HEK293 (cell line): Measurements from ENCODE around the gene LINC00632.
A peak's percentile ranks its signal among the peaks of the same experiment; 100 is the strongest.

ENCODE experiments used
- CTCF ChIA-PET: fragments of 350-600 bp; formaldehyde crosslinking; extraction: SDS; loops from one replicate; lab custom pipeline; 2021; ENCODE audit warnings: antibody characterized with exemption; lab: Yijun Ruan, JAX
- POLR2A ChIA-PET: fragments of 300-600 bp; formaldehyde crosslinking; extraction: SDS; loops from one replicate; lab custom pipeline; 2020; ENCODE audit warnings: antibody characterized with exemption, inconsistent platforms; lab: Yijun Ruan, JAX
- H3K27ac ChIP-seq: fragments of 200-500 bp; sonication (Bioruptor generic); 2 replicates; pipeline ENCODE4 v1.5.1; 2014; ENCODE audit warnings: low read depth, low read length, control low read depth, inconsistent platforms; ENCODE audit errors: extremely low read depth
- H3K36me3 ChIP-seq, 2 experiments: fragments of 200-500 bp in 1 of 2; sonication (Bioruptor generic) in 1 of 2; 1 replicate in 1 of 2; 2 replicates in 1 of 2; pipeline ENCODE4 v1.5.1; 2014 to 2017; ENCODE audit warnings: inconsistent platforms in 2 of 2, low read length in 2 of 2; ENCODE audit not compliant: control insufficient read depth in 2 of 2, insufficient read depth in 1 of 2
- H3K4me1 ChIP-seq: fragments of 200-500 bp; sonication (Bioruptor generic); 2 replicates; pipeline ENCODE4 v1.5.1; 2014; ENCODE audit warnings: mild to moderate bottlenecking, low read length, inconsistent platforms; ENCODE audit not compliant: control insufficient read depth, insufficient read depth
- H3K4me3 ChIP-seq: 2 replicates; pipeline ENCODE4 v1.5.1; 2011; ENCODE audit warnings: low read depth, mild to moderate bottlenecking, control low read depth, low read length, moderate library complexity
- H3K9me3 ChIP-seq: fragments of 200-500 bp; sonication (Bioruptor generic); 2 replicates; pipeline ENCODE4 v1.5.1; 2014; ENCODE audit warnings: low read depth, low read length, inconsistent platforms; ENCODE audit not compliant: control insufficient read depth, insufficient read depth
- SCRT1 ChIP-seq: fragments of 450-650 bp; formaldehyde crosslinking; IDR thresholded peaks from 2 replicates; pipeline ENCODE4 v1.5.1; 2016; ENCODE audit warnings: missing biosample characterization, missing genetic modification characterization, borderline replicate concordance
- ZNF112 ChIP-seq: fragments of 450-650 bp; formaldehyde crosslinking; IDR thresholded peaks from 2 replicates; pipeline ENCODE4 v1.5.0; 2017; ENCODE audit warnings: missing biosample characterization, missing genetic modification characterization
- ZNF140 ChIP-seq: fragments of 450-650 bp; formaldehyde crosslinking; IDR thresholded peaks from 2 replicates; pipeline ENCODE4 v1.5.1; 2016; ENCODE audit warnings: missing biosample characterization, missing genetic modification characterization
- ZNF341 ChIP-seq: fragments of 450-650 bp; formaldehyde crosslinking; IDR thresholded peaks from 2 replicates; pipeline ENCODE4; 2016; ENCODE audit warnings: low read depth, missing biosample characterization, missing genetic modification characterization
- ZNF514 ChIP-seq: fragments of 450-650 bp; formaldehyde crosslinking; IDR thresholded peaks from 2 replicates; pipeline ENCODE4 v1.5.1; 2016; ENCODE audit warnings: missing biosample characterization, missing genetic modification characterization
- ZNF548 ChIP-seq: fragments of 450-650 bp; formaldehyde crosslinking; IDR thresholded peaks from 2 replicates; pipeline ENCODE4 v1.5.1; 2016; ENCODE audit warnings: missing biosample characterization, missing genetic modification characterization
- ZNF654 ChIP-seq: fragments of 450-650 bp; formaldehyde crosslinking; IDR thresholded peaks from 2 replicates; pipeline ENCODE4 v1.5.1; 2016; ENCODE audit warnings: low read depth, missing biosample characterization, missing genetic modification characterization
- ZNF768 ChIP-seq: fragments of 450-650 bp; formaldehyde crosslinking; IDR thresholded peaks from 2 replicates; pipeline ENCODE4 v1.5.1; 2018; ENCODE audit warnings: missing biosample characterization, mild to moderate bottlenecking, missing genetic modification characterization
- ZNF791 ChIP-seq: fragments of 450-650 bp; formaldehyde crosslinking; IDR thresholded peaks from 2 replicates; pipeline ENCODE4 v1.5.1; 2016; ENCODE audit warnings: missing biosample characterization, missing genetic modification characterization
- ZNF843 ChIP-seq: fragments of 450-650 bp; formaldehyde crosslinking; IDR thresholded peaks from 2 replicates; pipeline ENCODE4 v1.5.1; 2016; ENCODE audit warnings: missing biosample characterization, missing genetic modification characterization
- ZSCAN30 ChIP-seq: fragments of 450-650 bp; IDR thresholded peaks from 2 replicates; pipeline ENCODE4 v1.5.1; 2018; ENCODE audit warnings: missing biosample characterization, mild to moderate bottlenecking, missing genetic modification characterization, moderate library complexity
- TF ChIP-seq, protein P1 (sequence below): fragments of 450-650 bp; formaldehyde crosslinking; IDR thresholded peaks from 2 replicates; pipeline ENCODE4 v1.5.1; 2016; ENCODE audit warnings: missing biosample characterization, missing genetic modification characterization
- TF ChIP-seq, protein P2 (sequence below): fragments of 450-650 bp; formaldehyde crosslinking; IDR thresholded peaks from 2 replicates; pipeline ENCODE4 v1.5.1; 2016; ENCODE audit warnings: missing biosample characterization, missing genetic modification characterization
- TF ChIP-seq, protein P3 (sequence below): fragments of 450-650 bp; formaldehyde crosslinking; IDR thresholded peaks from 2 replicates; pipeline ENCODE4 v1.5.1; 2016; ENCODE audit warnings: missing biosample characterization, missing genetic modification characterization
- TF ChIP-seq, protein P4 (sequence below): fragments of 450-650 bp; formaldehyde crosslinking; IDR thresholded peaks from 2 replicates; pipeline ENCODE4 v1.5.1; 2017; ENCODE audit warnings: missing biosample characterization, missing genetic modification characterization

LINC00632 gene

DNA sequence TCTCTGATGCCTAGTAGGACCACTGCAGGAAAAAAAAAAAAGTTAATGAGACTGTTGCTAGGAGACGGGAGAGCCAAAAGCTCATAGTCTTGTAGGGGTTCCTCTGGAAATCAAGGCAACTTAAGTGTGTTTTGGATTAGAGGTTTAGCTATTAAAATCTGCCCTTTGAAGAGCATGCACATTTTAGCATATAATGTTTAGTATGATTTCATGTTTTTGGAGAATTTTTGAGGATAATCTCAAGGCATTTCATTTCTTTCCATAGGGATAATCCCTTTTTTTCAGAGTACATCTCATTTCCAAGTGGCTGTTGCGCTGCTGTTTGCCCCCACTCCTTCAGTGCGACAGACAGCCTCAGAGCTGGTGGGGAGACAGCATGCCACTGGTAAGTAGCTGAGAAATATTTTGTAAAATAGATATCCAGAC is at the start of gene LINC00632:
LINC00632 (plus strand) TSS at position 339 of the 426 bp plus-strand sequence.
- CTCF ChIA-PET, result interaction anchor here (0.7 to 2.0 kb wide), 4 partner anchors 8 to 21 kb away, joined by 3 to 9 read pairs (median 4); no protein-coding TSS in a partner anchor
- TF ChIP-seq, protein P1, sequence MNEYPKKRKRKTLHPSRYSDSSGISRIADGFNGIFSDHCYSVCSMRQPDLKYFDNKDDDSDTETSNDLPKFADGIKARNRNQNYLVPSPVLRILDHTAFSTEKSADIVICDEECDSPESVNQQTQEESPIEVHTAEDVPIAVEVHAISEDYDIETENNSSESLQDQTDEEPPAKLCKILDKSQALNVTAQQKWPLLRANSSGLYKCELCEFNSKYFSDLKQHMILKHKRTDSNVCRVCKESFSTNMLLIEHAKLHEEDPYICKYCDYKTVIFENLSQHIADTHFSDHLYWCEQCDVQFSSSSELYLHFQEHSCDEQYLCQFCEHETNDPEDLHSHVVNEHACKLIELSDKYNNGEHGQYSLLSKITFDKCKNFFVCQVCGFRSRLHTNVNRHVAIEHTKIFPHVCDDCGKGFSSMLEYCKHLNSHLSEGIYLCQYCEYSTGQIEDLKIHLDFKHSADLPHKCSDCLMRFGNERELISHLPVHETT (tag by site-specific recombination), result no peak
- peak; percentile 33; the same call in 1 of the 2 replicates for TF ChIP-seq ZNF341 (tag by site-specific recombination)
- TF ChIP-seq ZSCAN30, result no peak
- TF ChIP-seq, protein P2, sequence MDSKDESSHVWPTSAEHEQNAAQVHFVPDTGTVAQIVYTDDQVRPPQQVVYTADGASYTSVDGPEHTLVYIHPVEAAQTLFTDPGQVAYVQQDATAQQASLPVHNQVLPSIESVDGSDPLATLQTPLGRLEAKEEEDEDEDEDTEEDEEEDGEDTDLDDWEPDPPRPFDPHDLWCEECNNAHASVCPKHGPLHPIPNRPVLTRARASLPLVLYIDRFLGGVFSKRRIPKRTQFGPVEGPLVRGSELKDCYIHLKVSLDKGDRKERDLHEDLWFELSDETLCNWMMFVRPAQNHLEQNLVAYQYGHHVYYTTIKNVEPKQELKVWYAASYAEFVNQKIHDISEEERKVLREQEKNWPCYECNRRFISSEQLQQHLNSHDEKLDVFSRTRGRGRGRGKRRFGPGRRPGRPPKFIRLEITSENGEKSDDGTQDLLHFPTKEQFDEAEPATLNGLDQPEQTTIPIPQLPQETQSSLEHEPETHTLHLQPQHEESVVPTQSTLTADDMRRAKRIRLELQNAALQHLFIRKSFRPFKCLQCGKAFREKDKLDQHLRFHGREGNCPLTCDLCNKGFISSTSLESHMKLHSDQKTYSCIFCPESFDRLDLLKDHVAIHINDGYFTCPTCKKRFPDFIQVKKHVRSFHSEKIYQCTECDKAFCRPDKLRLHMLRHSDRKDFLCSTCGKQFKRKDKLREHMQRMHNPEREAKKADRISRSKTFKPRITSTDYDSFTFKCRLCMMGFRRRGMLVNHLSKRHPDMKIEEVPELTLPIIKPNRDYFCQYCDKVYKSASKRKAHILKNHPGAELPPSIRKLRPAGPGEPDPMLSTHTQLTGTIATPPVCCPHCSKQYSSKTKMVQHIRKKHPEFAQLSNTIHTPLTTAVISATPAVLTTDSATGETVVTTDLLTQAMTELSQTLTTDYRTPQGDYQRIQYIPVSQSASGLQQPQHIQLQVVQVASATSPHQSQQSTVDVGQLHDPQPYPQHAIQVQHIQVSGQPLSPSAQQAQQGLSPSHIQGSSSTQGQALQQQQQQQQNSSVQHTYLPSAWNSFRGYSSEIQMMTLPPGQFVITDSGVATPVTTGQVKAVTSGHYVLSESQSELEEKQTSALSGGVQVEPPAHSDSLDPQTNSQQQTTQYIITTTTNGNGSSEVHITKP (tag by site-specific recombination), result peak; percentile 98
- Histone ChIP-seq H3K4me3 (no peak within 1 kb of the TSS), H3K4me1 (peaks cover 2% of the 10 kb centered on the region), H3K27ac (no peak within 1 kb of the TSS), H3K9me3 (no peaks in the 10 kb centered on the region), H3K36me3 (peaks cover 0 to 11% of the 10 kb centered on the region in 2 experiments; a peak in 1 of 3 replicates)
- POLR2A ChIA-PET, result no interaction called here

DNA sequence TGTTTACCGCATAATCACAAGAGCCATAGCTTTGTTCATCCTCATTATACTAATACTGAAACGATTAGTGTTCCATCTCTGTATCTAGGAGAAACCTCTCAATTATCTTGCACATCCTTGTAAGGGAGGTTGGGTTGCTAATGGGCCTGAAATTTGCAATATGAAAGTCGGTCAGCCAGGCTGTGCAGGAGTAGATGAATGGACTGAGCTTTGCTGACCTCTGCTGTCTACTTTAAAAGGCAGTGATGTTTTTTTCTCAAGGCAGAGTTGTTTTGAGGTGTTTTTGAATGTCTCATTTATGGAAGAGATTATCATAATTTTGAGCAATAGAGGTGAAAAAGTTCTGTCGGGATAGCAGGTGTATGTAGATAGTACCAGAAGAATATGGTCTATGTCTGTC is 47.9 kb upstream of the LINC00632 start:
- H3K27ac ChIP-seq, result no peak overlapping the region
- TF ChIP-seq, protein P3, sequence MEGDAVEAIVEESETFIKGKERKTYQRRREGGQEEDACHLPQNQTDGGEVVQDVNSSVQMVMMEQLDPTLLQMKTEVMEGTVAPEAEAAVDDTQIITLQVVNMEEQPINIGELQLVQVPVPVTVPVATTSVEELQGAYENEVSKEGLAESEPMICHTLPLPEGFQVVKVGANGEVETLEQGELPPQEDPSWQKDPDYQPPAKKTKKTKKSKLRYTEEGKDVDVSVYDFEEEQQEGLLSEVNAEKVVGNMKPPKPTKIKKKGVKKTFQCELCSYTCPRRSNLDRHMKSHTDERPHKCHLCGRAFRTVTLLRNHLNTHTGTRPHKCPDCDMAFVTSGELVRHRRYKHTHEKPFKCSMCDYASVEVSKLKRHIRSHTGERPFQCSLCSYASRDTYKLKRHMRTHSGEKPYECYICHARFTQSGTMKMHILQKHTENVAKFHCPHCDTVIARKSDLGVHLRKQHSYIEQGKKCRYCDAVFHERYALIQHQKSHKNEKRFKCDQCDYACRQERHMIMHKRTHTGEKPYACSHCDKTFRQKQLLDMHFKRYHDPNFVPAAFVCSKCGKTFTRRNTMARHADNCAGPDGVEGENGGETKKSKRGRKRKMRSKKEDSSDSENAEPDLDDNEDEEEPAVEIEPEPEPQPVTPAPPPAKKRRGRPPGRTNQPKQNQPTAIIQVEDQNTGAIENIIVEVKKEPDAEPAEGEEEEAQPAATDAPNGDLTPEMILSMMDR (tag by site-specific recombination), result 0 out of 2 replicates have a peak, but pooled peaks have one; percentile 18
- TF ChIP-seq ZNF654 (peak; percentile 42), ZNF768 (no peak)
- no peak overlapping the region for H3K4me3 ChIP-seq
- no peaks in the 10 kb centered on the region for H3K9me3 ChIP-seq
- ChIA-PET POLR2A (no interaction called here), CTCF (interaction anchor here (0.5 to 1.9 kb wide), 10 partner anchors 84 to 627 kb away, joined by 3 to 7 read pairs (median 4); no protein-coding TSS in a partner anchor)
- no peaks in the 10 kb centered on the region for H3K36me3 ChIP-seq
- H3K4me1 ChIP-seq, result no peaks in the 10 kb centered on the region

DNA sequence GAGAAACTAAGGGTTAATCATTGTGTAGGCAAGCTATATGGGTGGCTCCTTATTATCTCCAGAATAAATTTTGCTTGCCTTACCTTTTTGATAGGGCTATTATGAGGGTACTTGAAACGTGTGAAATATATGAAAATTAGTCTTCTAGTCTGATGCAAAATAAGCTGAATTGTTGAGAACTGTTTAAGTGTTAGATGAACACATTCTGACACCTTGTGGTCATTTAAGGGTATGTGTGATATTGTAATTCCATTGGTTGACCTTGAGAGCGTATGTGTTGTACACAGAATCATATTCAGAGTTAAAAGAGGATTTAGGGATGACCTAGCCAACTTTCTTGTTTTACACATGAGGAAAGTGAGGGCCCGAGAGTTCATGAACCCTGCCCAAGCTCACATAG is 44.6 kb upstream of the LINC00632 start:
- ChIA-PET CTCF (interaction anchor here (0.6 to 2.7 kb wide), 27 partner anchors 8 to 1820 kb away, joined by 3 to 19 read pairs (median 4); no protein-coding TSS in a partner anchor), POLR2A (no interaction called here)
- Histone ChIP-seq H3K4me1 (no peaks in the 10 kb centered on the region), H3K36me3 (no peaks in the 10 kb centered on the region), H3K9me3 (no peaks in the 10 kb centered on the region), H3K4me3 (no peak overlapping the region), H3K27ac (no peak overlapping the region)
- TF ChIP-seq ZNF843 (tag by site-specific recombination) (no peak), ZNF548 (no peak), ZNF791 (no peak), ZNF140 (tag by site-specific recombination) (0 out of 2 replicates have a peak, but pooled peaks have one; percentile 13), ZNF654 (peak; percentile 76), SCRT1 (tag by site-specific recombination) (no peak), ZNF112 (tag by site-specific recombination) (no peak), ZNF514 (no peak)
- TF ChIP-seq, protein P3 (tag by site-specific recombination), result peak; percentile 53; the same call in 1 of the 2 replicates
- TF ChIP-seq, protein P4, sequence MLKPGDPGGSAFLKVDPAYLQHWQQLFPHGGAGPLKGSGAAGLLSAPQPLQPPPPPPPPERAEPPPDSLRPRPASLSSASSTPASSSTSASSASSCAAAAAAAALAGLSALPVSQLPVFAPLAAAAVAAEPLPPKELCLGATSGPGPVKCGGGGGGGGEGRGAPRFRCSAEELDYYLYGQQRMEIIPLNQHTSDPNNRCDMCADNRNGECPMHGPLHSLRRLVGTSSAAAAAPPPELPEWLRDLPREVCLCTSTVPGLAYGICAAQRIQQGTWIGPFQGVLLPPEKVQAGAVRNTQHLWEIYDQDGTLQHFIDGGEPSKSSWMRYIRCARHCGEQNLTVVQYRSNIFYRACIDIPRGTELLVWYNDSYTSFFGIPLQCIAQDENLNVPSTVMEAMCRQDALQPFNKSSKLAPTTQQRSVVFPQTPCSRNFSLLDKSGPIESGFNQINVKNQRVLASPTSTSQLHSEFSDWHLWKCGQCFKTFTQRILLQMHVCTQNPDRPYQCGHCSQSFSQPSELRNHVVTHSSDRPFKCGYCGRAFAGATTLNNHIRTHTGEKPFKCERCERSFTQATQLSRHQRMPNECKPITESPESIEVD (tag by site-specific recombination), result no peak
